AG09319 (cell line): ENCODE measurements around the gene PRPF31.
"Not testable (repeated sequence)": the region's sequence is repeated elsewhere in the genome, so short reads cannot be mapped to it uniquely, and the experiment has no call there.

Source experiments
- DNase-seq: peaks from one replicate; pipeline ENCODE4 v3.0.0-alpha.2; 2010; ENCODE audit warnings: low read depth; ENCODE audit errors: extremely low read depth
- TF ChIP-seq, protein P1 (sequence below): IDR thresholded peaks from 2 replicates; pipeline ENCODE4 v1.5.1; 2011; ENCODE audit warnings: low read depth, mild to moderate bottlenecking, inconsistent platforms, low read length, moderate library complexity

Gene PRPF31

GRCh38 chr19:54094426-54095000, 21.0 kb upstream of the PRPF31 start:
- TF ChIP-seq, protein P1, sequence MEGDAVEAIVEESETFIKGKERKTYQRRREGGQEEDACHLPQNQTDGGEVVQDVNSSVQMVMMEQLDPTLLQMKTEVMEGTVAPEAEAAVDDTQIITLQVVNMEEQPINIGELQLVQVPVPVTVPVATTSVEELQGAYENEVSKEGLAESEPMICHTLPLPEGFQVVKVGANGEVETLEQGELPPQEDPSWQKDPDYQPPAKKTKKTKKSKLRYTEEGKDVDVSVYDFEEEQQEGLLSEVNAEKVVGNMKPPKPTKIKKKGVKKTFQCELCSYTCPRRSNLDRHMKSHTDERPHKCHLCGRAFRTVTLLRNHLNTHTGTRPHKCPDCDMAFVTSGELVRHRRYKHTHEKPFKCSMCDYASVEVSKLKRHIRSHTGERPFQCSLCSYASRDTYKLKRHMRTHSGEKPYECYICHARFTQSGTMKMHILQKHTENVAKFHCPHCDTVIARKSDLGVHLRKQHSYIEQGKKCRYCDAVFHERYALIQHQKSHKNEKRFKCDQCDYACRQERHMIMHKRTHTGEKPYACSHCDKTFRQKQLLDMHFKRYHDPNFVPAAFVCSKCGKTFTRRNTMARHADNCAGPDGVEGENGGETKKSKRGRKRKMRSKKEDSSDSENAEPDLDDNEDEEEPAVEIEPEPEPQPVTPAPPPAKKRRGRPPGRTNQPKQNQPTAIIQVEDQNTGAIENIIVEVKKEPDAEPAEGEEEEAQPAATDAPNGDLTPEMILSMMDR: no peak
- DNase-seq: no peak

- TF ChIP-seq, protein P1: no peak
- no peak for DNase-seq
Measured at GRCh38 chr19:54095136-54095858, 20.3 kb upstream of the PRPF31 start.

DNA sequence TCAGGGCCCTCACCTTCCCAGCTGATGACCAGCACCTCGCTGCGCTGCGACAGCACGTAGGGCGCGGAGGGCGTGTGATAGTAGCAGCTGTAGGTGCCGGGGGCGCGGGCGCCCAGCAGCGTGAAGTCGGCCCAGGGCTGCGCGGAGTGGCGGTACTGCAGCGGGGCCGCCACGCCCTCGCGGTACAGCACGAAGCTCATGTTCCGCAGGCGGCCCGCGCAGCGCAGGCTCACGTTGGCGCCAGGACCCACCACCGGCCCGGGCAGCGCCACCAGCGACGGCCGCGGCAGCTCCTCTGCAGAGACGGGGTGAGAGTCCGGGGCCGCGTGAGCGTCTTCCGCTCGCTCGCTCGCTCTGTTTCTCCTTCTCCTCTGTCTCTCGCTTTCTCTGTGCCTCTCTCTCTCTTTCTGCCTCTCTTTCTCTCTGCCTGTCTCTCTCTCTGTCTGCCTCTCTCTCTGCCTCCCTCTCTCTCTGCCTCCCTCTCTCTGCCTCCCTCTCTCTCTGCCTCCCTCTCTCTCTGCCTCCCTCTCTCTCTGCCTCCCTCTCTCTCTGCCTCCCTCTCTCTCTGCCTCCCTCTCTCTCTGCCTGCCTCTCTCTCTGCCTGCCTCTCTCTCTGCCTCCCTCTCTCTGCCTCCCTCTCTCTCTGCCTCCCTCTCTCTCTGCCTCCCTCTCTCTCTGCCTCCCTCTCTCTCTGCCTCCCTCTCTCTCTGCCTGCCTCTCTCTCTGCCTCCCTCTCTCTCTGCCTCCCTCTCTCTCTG, 19.5 kb upstream of the PRPF31 start:
- DNase-seq: not testable (repeated sequence)

GRCh38 chr19:54096617-54097106, 18.9 kb upstream of the PRPF31 start:
- TF ChIP-seq, protein P1: peak; percentile 54
- peak; percentile 25 for DNase-seq

DNA sequence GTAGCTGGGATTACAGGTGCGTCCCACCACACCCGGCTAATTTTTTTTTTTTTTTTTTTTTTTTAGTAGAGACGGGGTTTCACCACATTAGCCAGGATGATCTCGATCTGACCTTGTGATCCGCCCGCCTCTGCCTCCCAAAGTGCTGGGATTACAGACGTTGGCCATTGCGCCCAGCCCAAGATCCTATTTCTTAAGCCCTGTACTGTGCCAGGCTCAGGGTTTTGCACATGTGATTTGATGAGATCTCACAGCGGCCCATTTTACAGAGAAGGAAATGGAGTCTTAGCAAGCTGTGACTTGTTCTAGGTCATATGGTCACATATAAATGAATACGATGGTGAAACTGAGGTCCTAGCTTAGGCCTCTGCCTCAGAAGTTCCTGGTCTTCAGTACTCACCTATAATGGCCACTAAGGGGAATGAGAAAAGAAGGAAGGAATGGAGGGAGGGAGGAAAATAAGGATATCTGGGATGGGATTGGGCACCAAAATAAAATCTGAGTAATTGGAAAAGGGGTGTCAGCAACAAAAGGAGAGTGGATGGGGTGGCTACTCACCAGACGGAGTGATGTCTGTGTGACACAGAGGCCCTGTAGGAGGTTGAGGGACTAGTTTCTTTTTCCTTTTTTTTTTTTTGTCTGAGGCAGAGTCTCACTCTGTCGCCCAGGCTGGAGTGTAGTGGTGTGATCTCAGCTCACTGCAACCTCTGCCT, 16.2 kb upstream of the PRPF31 start:
- TF ChIP-seq, protein P1: no peak
- no peak for DNase-seq

GRCh38 chr19:54099903-54100255, 15.7 kb upstream of the PRPF31 start:
- not testable (repeated sequence) for DNase-seq

DNA sequence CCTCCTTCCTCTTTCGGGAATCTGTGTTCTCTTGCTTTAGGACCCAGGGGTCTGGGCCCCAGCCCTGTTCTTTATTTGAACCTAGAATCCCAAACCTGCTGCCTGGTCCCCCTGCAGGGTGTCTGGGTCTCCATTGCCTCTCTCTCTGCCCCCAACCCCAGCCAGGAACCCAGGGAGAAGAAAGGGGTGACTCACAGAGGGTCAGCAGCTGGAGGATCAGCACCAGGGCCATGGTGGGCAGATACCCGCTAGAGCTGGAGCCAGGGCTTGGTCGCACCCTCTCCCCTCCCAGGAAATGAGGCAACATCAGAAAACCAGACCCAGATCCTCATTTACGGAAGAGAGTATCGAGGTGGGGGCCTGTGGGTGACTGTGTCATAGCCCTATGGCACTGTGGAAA, 15.0 kb upstream of the PRPF31 start, which contains the start of gene OSCAR:
Gene OSCAR, minus strand, starts transcription at position 243 of the 400 bp plus-strand sequence. Its CDS starts 11 bp downstream, at position 232.
- no peak for DNase-seq
- TF ChIP-seq, protein P1: no peak
